NCI-H82 (cell line): ENCODE data around the gene OMG.
"Not testable (repeated sequence)": the region's sequence is repeated elsewhere in the genome, so short reads cannot be mapped to it uniquely, and the experiment has no call there.

Experiments
- DNase-seq: peaks from one replicate; lab custom pipeline; 2025; lab: John Stamatoyannopoulos, UW

The OMG gene, protein sequence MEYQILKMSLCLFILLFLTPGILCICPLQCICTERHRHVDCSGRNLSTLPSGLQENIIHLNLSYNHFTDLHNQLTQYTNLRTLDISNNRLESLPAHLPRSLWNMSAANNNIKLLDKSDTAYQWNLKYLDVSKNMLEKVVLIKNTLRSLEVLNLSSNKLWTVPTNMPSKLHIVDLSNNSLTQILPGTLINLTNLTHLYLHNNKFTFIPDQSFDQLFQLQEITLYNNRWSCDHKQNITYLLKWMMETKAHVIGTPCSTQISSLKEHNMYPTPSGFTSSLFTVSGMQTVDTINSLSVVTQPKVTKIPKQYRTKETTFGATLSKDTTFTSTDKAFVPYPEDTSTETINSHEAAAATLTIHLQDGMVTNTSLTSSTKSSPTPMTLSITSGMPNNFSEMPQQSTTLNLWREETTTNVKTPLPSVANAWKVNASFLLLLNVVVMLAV

DNA sequence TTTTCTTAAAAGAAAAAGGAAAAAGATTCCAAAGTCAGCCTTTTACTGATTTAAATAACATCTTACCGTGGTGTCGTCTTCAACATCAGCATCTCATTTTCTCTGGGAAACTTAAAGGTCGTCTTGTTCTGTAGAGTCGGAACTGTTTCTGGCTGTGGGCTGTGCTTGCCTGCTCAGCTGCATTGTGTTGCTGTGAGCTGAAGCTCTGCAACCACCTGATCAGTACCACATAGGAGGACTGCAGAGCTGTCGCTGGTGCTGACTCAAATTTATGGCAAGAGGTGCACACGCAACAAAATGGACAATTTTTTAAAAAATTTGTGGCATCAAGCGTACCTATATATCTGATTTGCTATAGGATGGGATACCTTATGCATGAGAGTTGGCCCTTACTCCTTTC lies at the start of gene OMG:
Gene OMG (minus strand): TSS at position 150 of the 400 bp plus-strand sequence. CDS start 908 bp downstream, outside the sequence.
- DNase-seq, result no peak

GRCh38 chr17:31345191-31345747 lies 48.2 kb upstream of the OMG start:
- DNase-seq, result not testable (repeated sequence)

GRCh38 chr17:31339906-31340661 lies 43.0 kb upstream of the OMG start:
- DNase-seq, result no peak

DNA sequence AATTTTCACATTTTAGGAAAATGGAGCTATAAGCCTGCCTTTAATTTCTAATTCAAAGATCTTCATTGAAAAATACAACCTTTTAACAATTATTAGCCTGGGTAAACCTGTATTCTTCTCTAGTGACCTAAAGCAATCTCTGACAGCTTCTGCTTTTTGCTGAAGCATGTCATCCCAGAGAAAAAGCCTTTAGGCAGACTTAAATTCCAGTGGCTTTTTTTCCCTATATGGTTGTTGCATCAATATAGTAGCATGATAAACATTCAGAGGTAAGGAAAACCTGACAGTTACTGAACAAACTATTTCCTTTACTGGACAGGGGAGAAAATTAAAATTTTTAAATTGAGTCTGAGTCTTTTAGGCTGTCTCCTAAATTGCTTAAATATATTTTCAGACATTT lies 32.2 kb upstream of the OMG start:
- DNase-seq, result no peak

- DNase-seq, result no peak
These were observed 31.1 kb upstream of the OMG start for GRCh38 chr17:31328160-31328535.

DNA sequence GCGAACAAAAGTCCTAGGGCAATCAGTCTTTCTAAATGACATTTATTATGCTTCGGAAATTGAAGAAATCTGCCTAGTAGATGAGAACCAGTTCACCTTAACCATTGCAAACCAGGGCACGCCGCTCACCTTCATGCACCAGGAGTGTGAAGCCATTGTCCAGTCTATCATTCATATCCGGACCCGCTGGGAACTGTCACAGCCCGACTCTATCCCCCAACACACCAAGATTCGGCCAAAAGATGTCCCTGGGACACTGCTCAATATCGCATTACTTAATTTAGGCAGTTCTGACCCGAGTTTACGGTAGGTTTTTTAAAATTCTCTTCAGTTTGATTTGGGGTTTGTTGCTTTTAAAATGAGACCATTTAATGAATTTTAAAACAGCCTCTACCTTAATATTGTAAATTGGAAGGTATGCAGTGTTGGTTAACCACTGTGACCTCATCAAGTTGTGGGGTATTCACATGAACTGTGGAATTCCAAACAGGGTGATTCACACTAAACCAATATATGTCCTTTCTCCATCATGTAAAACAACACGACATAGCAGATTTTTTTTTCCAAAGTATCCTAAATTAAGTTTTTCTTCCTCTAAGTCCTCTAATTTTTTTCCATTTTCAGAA lies 30.6 kb upstream of the OMG start:
- no peak for DNase-seq

GRCh38 chr17:31323551-31323950 lies 26.5 kb upstream of the OMG start:
- DNase-seq, result no peak

DNA sequence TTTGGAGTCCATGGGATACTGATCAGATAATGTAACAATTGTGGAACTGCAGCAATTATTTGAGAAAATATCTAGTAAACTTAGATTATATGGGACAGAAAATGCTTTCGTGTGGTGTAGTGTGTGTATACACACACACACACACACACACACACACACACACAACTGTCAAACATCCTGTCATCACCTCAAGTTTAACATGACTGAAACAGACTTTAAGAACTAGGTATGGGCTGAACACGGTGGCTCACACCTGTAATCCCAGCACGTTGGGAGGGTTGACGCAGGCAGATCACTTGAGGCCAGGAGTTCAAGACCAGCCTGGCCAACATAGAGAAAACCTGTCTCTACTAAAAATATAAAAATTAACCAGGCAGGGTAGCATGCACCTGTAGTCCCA lies 24.9 kb upstream of the OMG start:
- DNase-seq, result no peak

GRCh38 chr17:31321481-31321880 lies 24.4 kb upstream of the OMG start, which contains the start of gene EVI2A:
Gene EVI2A (minus strand): TSS chr17:31321622. CDS start chr17:31319013, 2,609 bp downstream.
- no peak for DNase-seq

- DNase-seq, result no peak
These were observed 23.8 kb upstream of the OMG start for GRCh38 chr17:31320791-31321190.

- no peak for DNase-seq
These were observed 23.2 kb upstream of the OMG start for GRCh38 chr17:31320241-31320640.

DNA sequence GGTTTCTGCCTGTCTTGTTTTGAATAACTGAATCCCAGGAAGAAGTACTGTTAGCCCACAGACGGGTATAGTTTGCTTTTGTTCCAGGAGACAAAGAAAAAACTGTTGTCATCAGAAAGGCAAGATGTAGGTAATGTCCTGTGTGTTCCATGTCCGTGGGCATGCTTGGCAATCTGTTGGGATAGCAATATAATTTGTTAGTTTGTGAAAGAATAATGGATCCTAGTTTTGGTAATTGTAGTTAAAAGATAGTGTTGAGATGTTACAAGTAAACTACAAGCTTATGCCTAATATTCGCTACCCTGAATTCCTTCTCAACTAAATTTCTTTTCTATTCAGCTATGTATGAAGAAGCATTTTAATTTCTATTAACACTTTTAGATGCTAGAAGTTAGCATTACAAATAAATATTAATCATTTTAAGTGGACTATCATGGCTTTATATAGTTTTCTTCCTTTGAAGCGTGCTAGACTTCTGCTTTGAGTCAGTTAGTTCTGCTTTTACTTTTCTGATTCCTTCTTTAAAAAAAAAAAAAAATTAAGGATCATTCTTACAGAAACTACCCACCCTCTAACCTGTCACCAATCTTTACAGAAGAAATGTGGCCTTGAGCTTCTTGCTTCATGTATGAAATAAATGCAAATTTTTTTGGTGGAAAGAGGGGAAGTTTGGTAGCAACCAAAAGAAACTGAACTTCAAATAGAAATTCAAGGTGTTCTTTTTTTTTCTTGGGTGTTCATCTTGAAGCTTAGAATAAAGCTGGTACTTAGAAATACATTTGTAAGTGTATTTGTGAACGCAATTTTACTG lies 22.0 kb upstream of the OMG start:
- DNase-seq, result no peak

DNA sequence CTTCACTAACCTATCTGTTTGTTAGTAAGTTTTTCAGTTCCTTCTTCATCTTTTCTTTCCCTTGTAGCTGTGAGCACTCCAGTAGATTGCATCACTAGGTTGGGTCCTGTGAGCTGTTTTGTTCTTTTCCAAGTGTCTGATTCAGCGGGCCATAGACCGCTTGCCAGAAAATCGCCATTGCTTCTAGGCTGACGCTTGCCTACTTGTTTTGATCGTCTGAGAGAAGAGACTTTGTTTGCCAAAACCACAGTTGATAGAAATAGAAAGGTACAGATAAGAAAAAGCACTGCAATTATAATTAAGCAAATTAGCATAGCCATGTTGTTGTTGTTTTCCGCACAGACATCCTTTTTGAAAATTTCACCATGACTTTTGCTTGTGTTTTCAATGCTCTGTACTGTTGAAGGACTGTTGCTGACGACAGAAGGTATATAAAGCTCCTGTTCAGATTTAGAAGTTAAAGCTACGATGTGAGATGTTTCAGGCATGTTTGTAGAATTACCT lies 21.3 kb upstream of the OMG start:
- DNase-seq, result no peak

GRCh38 chr17:31314782-31315100 lies 17.7 kb upstream of the OMG start:
- no peak for DNase-seq

GRCh38 chr17:31313982-31314781 lies 17.1 kb upstream of the OMG start, which contains the start of gene EVI2B:
Gene EVI2B (minus strand): TSS chr17:31314054. CDS start chr17:31305609, 8,445 bp downstream.
- DNase-seq, result no peak

GRCh38 chr17:31312223-31312622 lies 15.2 kb upstream of the OMG start:
- DNase-seq, result not testable (repeated sequence)

DNA sequence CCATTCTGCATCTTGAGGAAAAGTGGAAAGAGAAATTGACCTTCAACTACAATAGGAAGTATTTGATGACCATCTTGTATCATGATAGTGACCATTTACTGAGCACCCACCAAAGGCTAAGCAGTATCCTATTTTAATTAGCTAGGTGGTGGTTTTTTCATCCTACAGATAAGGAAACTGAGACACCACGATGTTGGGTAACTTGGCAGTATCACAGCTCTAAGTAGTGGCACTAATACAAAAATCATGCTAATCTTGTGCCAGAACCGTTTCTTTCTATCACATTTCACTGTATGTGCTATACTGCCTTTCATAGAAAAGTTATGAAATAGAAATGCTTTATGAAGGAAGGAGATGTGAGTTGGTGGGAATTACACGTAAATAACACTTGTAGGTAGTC lies 14.5 kb upstream of the OMG start:
- no peak for DNase-seq

GRCh38 chr17:31310886-31311285 lies 13.8 kb upstream of the OMG start:
- DNase-seq, result no peak

DNA sequence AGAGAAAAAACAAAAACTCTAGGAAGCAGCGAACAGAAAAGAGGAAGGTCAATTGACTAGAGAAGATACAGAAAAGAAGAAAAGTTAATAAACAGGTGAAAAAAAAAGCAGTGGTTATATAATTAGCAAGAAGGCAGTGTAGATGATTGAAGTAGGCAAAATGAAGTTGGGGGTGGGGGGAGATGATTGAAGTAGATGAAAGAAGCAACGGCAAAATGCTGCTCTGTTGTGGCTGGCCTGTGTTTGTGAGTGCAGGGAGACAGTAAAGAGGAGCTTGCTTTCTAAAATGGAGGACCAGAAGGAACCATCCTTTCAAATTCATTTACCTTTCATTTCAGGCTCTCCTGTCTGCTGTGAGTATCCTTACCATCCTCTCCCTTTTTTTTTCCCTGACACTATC lies 13.2 kb upstream of the OMG start:
- DNase-seq, result no peak

DNA sequence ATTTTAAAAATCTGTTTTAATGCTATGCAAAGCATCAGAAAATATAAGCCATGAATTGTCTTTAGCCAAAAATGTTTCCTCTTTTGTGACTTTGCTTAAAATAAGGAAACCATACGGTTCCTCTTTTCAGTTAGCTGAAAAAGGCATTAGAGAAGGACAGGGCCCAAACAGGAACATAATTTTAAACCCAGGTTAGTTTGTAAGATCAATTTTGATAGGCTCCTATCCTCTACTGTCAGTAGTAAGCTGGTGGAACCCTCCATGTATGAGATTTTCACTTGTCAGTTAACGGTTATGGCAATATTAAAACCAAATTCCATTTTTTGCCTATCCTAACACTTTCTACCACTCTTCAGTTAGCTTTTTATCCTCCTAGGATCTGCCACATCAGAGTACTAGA lies 12.5 kb upstream of the OMG start:
- no peak for DNase-seq
